Fibroblast of pulmonary artery (primary cell): ENCODE results near the gene IL4.

Experiments
- DNase-seq: peaks from one replicate; pipeline ENCODE4 v3.0.0-alpha.2; 2010; ENCODE audit warnings: low read depth
- H3K4me3 ChIP-seq: replicated peaks from 2 replicates; pipeline ENCODE4 v1.5.1; 2011; ENCODE audit warnings: low read depth, mild to moderate bottlenecking, control low read depth, low read length, moderate library complexity
- TF ChIP-seq, protein P1 (sequence below): IDR thresholded peaks from 2 replicates; pipeline ENCODE4 v1.5.1; 2011; ENCODE audit warnings: mild to moderate bottlenecking, control low read depth, low read length, inconsistent platforms; ENCODE audit errors: missing control alignments

Gene IL4

DNA sequence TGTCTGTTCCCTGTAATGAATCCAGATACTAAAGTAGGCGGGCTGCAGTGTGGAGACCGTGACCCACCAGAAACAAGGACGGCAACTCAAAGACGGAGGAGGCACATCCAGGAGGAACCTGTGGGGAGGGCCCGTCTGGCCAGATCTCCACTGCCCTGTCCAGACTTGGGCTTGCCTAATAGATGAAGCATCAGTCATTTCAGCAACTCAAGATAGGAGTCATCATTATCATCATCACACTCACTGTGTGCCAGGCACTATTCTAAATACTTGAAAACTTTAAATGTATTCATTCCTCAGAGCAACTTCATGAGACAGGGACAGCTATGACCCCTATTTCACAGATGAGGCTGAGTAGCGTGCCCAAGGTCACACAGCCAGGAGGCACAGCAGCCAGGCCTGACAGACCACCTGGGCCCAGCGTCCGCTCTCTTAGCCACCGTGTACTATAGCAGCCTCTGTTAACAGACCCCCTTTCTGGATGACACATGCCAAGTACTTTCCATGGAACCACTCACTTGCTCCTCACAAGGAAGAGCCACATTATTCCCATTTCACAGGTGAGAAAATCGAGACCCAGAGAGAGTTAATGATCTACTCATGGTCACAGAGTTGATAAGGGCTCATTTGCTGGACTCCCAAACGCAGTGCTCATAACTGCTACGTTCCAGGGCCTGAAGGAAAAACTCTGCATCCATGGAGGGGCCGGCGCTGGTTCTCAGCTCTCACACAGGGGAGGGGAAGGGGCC is 4.9 kb upstream of the IL4 start:
- DNase-seq = no peak
- H3K4me3 ChIP-seq = no peak overlapping the region
- TF ChIP-seq, protein P1, sequence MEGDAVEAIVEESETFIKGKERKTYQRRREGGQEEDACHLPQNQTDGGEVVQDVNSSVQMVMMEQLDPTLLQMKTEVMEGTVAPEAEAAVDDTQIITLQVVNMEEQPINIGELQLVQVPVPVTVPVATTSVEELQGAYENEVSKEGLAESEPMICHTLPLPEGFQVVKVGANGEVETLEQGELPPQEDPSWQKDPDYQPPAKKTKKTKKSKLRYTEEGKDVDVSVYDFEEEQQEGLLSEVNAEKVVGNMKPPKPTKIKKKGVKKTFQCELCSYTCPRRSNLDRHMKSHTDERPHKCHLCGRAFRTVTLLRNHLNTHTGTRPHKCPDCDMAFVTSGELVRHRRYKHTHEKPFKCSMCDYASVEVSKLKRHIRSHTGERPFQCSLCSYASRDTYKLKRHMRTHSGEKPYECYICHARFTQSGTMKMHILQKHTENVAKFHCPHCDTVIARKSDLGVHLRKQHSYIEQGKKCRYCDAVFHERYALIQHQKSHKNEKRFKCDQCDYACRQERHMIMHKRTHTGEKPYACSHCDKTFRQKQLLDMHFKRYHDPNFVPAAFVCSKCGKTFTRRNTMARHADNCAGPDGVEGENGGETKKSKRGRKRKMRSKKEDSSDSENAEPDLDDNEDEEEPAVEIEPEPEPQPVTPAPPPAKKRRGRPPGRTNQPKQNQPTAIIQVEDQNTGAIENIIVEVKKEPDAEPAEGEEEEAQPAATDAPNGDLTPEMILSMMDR = no peak

DNA sequence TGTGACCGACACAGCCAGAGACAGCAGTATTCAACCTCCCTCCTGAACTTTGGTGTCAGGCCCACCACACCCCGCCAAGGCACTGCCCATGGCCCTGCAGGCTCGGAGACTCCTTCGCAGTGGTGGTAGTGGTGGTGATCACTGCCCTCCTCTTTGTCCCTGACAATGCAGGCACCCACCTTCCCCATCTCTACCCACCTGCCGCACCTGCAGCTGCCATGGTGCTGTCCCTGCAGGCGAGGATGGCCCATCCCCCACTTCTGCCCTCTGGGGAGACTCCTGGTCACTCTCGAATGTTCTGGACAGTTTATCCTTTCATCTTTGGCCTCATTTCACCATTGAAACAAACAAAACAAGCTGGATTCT is 4.4 kb upstream of the IL4 start:
- TF ChIP-seq, protein P1 = no peak
- no peak for DNase-seq
- no peak overlapping the region for H3K4me3 ChIP-seq

DNA sequence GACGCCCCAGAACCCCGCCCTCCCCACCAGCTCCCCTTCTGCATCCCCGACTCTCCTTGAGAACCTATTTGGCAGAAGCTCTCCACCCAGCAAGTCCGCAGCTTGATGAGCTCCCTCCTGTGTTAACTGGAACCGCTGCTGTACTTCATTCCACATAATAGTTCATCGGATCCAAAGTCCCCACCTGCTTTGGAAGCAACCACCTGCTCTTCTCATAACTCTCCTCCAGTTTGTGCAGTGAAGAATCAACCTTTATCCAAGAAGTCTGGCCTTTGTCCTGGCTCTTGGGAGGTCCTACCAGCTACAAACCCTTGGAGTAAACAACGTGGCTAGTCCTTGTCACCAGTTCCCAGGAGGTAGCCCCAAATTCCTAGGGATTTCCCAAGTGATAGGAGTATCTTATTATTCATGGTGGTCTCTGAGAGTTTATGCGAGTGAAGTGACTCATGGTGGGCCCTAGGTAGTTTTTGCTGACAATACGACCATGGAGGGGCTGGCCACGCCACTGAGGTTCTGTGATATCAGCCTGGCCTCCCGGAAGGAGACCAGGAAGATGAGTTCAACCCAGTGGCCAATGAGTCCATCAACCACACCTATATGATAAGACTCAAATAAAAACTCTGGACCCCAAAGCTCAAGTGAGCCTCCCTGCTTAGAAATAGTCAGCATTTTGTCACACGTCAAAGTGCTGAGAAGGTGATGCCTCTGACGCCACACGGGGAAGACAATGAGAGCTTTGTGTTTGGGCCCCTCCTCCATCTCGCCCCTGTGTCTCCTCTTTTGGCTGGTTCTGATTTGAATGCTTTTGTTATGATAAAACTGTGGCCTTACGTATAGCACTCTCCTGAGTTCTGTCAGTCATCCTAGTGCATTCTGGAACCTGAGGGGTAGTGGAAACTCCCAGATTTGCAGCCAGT is 3.6 kb upstream of the IL4 start:
- TF ChIP-seq, protein P1 = no peak
- DNase-seq = no peak
- H3K4me3 ChIP-seq = no peak overlapping the region

DNA sequence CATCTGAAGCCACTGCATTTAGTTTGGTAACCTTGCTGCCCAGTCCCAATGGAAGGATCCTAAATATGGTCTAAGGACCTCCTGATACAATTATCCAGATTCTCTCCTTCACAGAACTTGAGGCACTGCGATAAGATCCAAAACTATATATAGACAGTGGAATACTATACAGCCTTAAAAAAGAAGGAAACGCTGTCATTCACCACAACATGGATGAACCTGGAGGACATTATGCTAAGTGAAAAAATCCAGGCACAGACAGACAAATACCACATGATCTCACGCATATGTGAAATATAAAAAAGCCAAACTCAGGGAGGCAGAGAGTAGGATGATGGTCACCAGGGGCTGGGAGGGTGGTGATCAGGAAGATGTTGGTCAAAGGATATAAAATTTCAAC is 2.8 kb upstream of the IL4 start:
- DNase-seq = no peak
- TF ChIP-seq, protein P1 = no peak
- H3K4me3 ChIP-seq = no peak overlapping the region

DNA sequence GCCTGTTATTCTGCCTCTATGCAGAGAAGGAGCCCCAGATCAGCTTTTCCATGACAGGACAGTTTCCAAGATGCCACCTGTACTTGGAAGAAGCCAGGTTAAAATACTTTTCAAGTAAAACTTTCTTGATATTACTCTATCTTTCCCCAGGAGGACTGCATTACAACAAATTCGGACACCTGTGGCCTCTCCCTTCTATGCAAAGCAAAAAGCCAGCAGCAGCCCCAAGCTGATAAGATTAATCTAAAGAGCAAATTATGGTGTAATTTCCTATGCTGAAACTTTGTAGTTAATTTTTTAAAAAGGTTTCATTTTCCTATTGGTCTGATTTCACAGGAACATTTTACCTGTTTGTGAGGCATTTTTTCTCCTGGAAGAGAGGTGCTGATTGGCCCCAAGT is 301 bp upstream of the IL4 start:
- no peak overlapping the region for H3K4me3 ChIP-seq
- TF ChIP-seq, protein P1 = no peak
- DNase-seq = no peak

DNA sequence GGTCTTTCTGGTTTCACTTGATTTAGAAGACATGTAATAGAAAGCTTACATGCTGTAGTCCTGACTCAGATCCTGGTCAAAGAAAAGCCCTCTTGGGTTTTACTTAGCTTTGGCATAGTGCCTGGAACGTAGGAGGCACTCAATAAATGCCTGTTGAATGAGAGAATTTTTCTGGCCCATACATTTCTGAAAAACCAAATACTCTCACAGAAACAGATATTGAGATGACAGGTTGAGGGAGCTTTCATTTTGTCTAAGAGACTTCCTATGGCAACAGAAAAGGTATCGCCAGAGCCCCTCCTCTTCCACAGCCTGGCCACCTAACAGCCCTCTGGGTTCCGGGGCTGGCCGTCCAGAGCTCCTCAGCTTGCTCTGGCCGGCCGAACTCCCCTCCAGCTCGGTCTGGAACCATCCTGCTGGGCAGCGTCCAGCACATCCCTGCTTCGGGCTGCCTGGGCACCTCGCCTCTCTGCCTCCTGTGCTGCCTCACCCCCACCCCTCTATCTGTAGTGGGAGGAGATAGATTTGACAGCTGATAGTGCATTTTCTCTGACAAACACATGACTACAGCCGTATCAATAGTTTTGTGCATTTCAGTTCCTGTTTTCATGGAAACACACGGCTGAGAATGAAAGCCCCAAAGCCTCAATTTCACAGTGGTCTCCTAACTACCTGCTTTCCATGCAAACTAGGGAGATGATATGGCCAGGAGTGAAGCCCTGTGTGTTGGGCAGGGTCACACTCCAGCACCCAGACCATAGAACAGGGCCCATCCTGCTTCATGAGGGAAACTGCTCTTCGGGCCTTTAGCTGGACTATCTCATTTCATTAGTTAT is 1.1 kb downstream of the IL4 start:
- TF ChIP-seq, protein P1 = no peak

More for the DNA sequence above, 1.1 kb downstream of the IL4 start:
- H3K4me3 ChIP-seq = peak overlapping the region; percentile 26
- DNase-seq = peak; percentile 96
